GM21360 (cell line): ENCODE measurements around the gene GPR61.

Experiments
- ATAC-seq: cut with Tn5 transposase; IDR thresholded peaks from one replicate; pipeline ENCODE4 v1.9.1; 2021; ENCODE audit warnings: mild to moderate bottlenecking, moderate library complexity; ENCODE audit not compliant: unreplicated experiment

Gene GPR61

DNA sequence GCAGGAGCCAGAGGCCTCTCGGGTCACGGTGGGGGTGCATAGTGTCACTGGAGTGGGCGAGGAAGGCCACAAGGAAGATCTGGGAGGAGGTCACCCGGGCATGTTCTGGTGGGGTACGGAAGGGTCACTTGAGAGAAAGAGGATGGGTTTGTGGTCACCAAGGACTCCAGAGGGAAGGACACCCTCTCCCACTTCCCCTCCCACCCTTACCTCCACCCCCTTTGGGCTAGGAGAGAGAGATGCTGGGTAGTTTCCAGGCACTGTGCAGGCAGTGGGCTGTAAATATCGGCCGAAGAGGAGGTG is 30.8 kb upstream of the GPR61 start:
- ATAC-seq: no peak

- ATAC-seq: no peak
These were observed 30.2 kb upstream of the GPR61 start, which contains the start of gene AMIGO1 for GRCh38 chr1:109509176-109510134. Gene AMIGO1 (minus strand): TSS chr1:109509727. CDS start chr1:109508912, 815 bp downstream.

DNA sequence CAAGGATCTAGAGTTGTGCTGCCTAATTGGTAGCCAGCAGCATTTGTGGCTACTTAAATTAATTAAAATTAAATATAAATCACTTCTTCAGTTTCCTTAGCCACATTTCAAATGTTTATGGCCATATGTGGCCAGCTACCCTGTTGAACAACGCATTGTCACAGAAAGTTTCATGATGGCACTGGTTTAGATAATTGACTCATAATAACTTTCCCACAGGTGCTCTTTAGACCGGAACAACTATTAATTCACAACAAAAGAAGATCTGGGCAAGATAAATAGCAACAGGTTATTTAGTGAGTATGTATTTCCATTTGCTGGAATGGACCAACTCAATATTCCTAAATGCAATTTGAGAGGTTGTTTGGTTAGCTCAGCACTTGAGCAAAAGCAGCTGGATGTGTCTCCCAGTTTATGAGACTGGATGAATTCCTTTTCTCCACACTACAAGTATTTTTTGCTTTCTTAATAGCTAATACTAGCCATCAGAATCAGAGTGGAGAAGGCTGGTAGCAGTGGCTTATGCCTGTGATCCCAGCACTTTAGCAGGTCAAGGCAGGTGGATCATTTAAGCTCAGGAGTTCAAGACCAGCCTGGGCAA is 26.5 kb upstream of the GPR61 start:
- ATAC-seq: no peak

GRCh38 chr1:109514846-109515245 is 24.8 kb upstream of the GPR61 start:
- no peak for ATAC-seq

GRCh38 chr1:109516872-109517271 is 22.8 kb upstream of the GPR61 start:
- ATAC-seq: no peak

GRCh38 chr1:109517337-109517736 is 22.3 kb upstream of the GPR61 start:
- ATAC-seq: no peak

- no peak for ATAC-seq
These were observed 18.4 kb upstream of the GPR61 start for GRCh38 chr1:109521002-109521951.

- ATAC-seq: no peak
These were observed 17.6 kb upstream of the GPR61 start for GRCh38 chr1:109522026-109522425.

GRCh38 chr1:109523706-109524105 is 16.0 kb upstream of the GPR61 start:
- ATAC-seq: no peak

- peak; percentile 54 for ATAC-seq
These were observed 12.4 kb upstream of the GPR61 start for GRCh38 chr1:109527098-109527811.

DNA sequence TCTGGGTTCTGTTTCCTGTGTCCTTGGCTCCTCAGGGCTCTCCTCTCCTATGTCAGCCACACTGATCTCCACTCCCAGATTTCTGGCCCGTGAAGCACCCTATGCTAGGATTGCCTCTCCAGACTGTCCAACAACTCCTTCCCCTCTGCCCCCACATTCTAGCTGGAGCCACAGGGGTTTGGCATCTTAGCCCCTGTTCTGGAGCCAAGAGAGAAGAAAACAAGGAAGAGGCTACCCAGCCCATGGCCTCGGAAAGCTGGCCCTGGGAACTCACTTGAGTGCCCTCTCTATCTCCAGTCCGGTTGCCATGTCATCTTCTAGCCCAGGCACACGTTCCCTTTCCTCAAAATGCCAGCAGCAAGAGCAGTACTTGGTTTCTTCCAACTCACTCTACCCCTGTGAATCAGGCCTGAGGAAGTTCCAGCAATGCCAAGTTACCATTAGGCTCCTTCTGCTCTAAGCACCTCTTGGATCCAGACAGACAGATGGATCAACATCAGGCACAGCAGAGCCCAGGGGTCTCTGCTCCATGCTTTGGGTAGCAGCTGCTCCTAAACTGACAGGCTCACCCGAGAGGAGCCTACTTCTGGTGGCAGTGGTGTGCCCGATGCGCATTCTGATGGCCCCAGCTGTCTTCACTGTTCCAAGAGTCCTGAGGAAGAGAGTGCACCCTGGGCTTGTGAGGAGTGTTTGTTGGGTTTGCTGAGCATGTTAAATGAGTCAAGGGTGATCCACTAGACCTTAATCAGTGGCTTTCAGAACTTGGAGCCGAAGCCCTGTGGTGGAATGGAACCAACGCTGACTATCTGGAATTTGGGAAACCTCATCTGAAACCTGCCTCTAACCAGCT is 11.6 kb upstream of the GPR61 start:
- ATAC-seq: no peak

DNA sequence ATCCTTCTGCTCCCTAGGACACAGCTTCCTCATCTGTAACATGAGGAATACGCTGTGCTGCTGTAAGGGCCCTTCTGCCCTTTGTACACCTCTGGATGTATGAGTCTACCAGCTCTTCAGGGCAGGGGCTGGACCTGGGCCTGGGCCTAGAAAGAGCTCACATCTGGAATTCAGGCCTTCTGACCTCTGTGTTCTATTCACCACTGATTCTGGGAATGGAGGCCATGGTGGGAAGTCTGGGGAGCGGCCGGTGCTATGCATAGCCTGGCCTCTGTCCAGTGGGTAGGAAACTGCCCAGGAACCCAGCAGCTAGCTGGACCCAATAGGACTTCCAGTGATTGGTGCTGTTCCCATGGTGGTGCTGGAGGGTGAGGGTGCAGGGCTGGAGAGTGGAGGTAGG is 11.0 kb upstream of the GPR61 start:
- ATAC-seq: no peak

GRCh38 chr1:109529881-109530456 is 9.7 kb upstream of the GPR61 start:
- ATAC-seq: no peak

- ATAC-seq: no peak
These were observed 9.1 kb upstream of the GPR61 start for GRCh38 chr1:109530457-109531087.

DNA sequence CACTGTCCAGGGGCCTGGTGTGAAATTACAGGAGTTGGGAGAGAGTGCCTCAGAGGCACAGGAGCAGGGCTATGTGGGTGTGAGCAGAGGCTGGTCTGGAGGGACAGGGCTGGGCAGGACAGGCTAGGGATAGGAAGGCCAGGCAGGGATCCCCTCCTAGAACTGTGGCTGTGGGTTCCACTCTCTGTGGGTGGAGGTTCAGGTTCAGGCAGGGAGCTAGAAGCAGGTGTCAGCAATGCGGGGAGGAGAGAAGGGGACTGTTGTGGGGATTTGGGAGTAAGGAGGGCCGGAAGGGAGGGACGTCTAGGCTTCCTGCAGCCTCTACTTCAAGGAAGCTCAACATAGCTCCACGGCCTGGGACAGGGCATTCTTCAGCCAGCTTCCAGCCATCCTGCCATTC is 8.3 kb upstream of the GPR61 start:
- no peak for ATAC-seq

- no peak for ATAC-seq
These were observed 7.8 kb upstream of the GPR61 start for GRCh38 chr1:109531826-109532364.

- ATAC-seq: no peak
These were observed 7.1 kb upstream of the GPR61 start for GRCh38 chr1:109532365-109533136.

DNA sequence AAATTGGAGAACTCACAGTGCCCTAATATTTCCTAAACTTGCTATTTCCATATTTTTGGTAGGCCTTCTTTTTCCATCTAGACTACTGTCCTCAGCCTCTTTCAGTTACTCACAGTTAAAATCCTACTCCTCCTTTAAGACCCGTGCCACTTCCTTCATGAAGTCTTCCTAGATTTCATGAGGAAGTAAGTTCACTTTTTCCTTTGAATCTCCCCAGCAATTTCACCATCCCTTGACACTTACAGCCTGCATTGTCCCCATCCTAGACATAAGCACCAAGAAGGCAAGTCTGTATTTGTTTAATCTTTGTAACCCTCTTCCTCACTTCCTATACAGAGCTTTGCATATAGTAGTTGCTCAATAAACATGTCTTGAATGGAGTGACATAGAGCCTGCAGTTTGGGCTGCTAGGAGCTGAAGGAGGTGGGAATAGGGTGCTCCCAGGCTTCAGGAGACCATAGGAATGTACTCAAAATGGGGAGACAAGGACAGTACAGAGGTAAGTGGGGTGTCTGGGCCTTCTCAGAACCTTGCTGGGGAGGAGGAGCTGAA is 5.3 kb upstream of the GPR61 start:
- no peak for ATAC-seq
